HG03066 (cell line): ENCODE measurements around the gene PCF11.
"Not testable (repeated sequence)": the region's sequence is repeated elsewhere in the genome, so short reads cannot be mapped to it uniquely, and the experiment has no call there.

Experiments
- ATAC-seq: cut with Tn5 transposase; IDR thresholded peaks from one replicate; pipeline ENCODE4 v1.9.1; 2021; ENCODE audit warnings: low read depth; ENCODE audit not compliant: unreplicated experiment

The PCF11 gene

GRCh38 chr11:83192606-83193245 is 35.8 kb downstream of the PCF11 start:
- ATAC-seq: no peak

- ATAC-seq: peak; percentile 92
Observed at GRCh38 chr11:83193315-83194280, 36.7 kb downstream of the PCF11 start, which contains the start of gene ANKRD42. ANKRD42 (plus strand) TSS chr11:83193712; CDS start chr11:83194671, 959 bp downstream.

- ATAC-seq: peak; percentile 50
Observed at GRCh38 chr11:83194281-83195142, 37.6 kb downstream of the PCF11 start.

GRCh38 chr11:83195143-83195466 is 38.2 kb downstream of the PCF11 start:
- no peak for ATAC-seq

- no peak for ATAC-seq
Observed at GRCh38 chr11:83195649-83196048, 38.7 kb downstream of the PCF11 start.

- no peak for ATAC-seq
Observed at GRCh38 chr11:83200035-83200434, 43.1 kb downstream of the PCF11 start.

- no peak for ATAC-seq
Observed at GRCh38 chr11:83205608-83206185, 48.8 kb downstream of the PCF11 start.

- ATAC-seq: no peak
Observed at GRCh38 chr11:83206221-83206620, 49.3 kb downstream of the PCF11 start.

GRCh38 chr11:83206771-83207382 is 49.9 kb downstream of the PCF11 start:
- not testable (repeated sequence) for ATAC-seq

GRCh38 chr11:83219095-83219494 is 62.2 kb downstream of the PCF11 start:
- no peak for ATAC-seq

- no peak for ATAC-seq
Observed at GRCh38 chr11:83220260-83220659, 63.3 kb downstream of the PCF11 start.

- no peak for ATAC-seq
Observed at GRCh38 chr11:83221694-83222093, 64.8 kb downstream of the PCF11 start.

- no peak for ATAC-seq
Observed at GRCh38 chr11:83222499-83222898, 65.6 kb downstream of the PCF11 start.

GRCh38 chr11:83223457-83223856 is 66.5 kb downstream of the PCF11 start:
- no peak for ATAC-seq

- no peak for ATAC-seq
Observed at GRCh38 chr11:83235825-83236224, 78.9 kb downstream of the PCF11 start.
